KBM-7 (cell line): Measurements from ENCODE around the gene EIF2B4.

ENCODE experiments used
- DNase-seq: peaks from one replicate; pipeline ENCODE4 v3.0.0-alpha.2; 2015
- in situ Hi-C: fragments of 300-500 bp; cut with MboI; formaldehyde crosslinking; loops from 2 replicates; pipeline ENCODE4 v1.14.3; 2020; ENCODE audit warnings: low sequenced_read_pairs, low pct_unique_long_range_greater_than_20kb, mixed read lengths

Gene EIF2B4

GRCh38 chr2:27378809-27379290 is 8.7 kb upstream of the EIF2B4 start:
- DNase-seq, result no peak
- in situ Hi-C loops, result no loop called here

- DNase-seq, result no peak
- in situ Hi-C loops, result no loop called here
These were observed 8.1 kb upstream of the EIF2B4 start for GRCh38 chr2:27378096-27378808.

- in situ Hi-C loops, result no loop called here
- no peak for DNase-seq
These were observed 7.5 kb upstream of the EIF2B4 start for GRCh38 chr2:27377618-27378095.

GRCh38 chr2:27376866-27377617 is 6.9 kb upstream of the EIF2B4 start:
- in situ Hi-C loops, result no loop called here
- DNase-seq, result no peak

- in situ Hi-C loops, result no loop called here
- no peak for DNase-seq
These were observed 6.2 kb upstream of the EIF2B4 start for GRCh38 chr2:27376151-27376865.

GRCh38 chr2:27375513-27376099 is 5.5 kb upstream of the EIF2B4 start:
- in situ Hi-C loops, result no loop called here
- DNase-seq, result no peak

- in situ Hi-C loops, result no loop called here
These were observed 3.4 kb upstream of the EIF2B4 start for GRCh38 chr2:27373567-27373966.

GRCh38 chr2:27372937-27373336 is 2.8 kb upstream of the EIF2B4 start:
- in situ Hi-C loops, result no loop called here
- DNase-seq, result no peak

More at GRCh38 chr2:27373567-27373966, 3.4 kb upstream of the EIF2B4 start:
- DNase-seq, result no peak

GRCh38 chr2:27370816-27371620 is 880 bp upstream of the EIF2B4 start:
- in situ Hi-C loops, result no loop called here
- DNase-seq, result peak; percentile 85

- in situ Hi-C loops, result no loop called here
- no peak for DNase-seq
These were observed 590 bp downstream of the EIF2B4 start for GRCh38 chr2:27369471-27370025.

- in situ Hi-C loops, result no loop called here
- DNase-seq, result no peak
These were observed 6.2 kb downstream of the EIF2B4 start for GRCh38 chr2:27363933-27364332.

GRCh38 chr2:27362678-27363420 is 7.3 kb downstream of the EIF2B4 start:
- in situ Hi-C loops, result no loop called here
- no peak for DNase-seq

GRCh38 chr2:27356382-27357181 is 13.6 kb downstream of the EIF2B4 start, which contains the start of gene GTF3C2:
TSS of gene GTF3C2 (minus strand) at chr2:27356764. CDS start at chr2:27343554, 13,210 bp downstream.
- DNase-seq, result peak; percentile 99
- in situ Hi-C loops, result no loop called here

GRCh38 chr2:27356056-27356381 is 14.1 kb downstream of the EIF2B4 start:
- in situ Hi-C loops, result no loop called here

GRCh38 chr2:27354597-27354927 is 15.6 kb downstream of the EIF2B4 start:
- in situ Hi-C loops, result no loop called here
- no peak for DNase-seq

More at GRCh38 chr2:27356056-27356381, 14.1 kb downstream of the EIF2B4 start:
- no peak for DNase-seq

- in situ Hi-C loops, result no loop called here
- DNase-seq, result peak; percentile 46
These were observed 16.2 kb downstream of the EIF2B4 start for GRCh38 chr2:27353762-27354596.
